CD4-positive, alpha-beta T cell treated with Interleukin-4 for 4 hours (primary cell): ENCODE measurements around the gene PCGF3.
"Not testable (repeated sequence)": the region's sequence is repeated elsewhere in the genome, so short reads cannot be mapped to it uniquely, and the experiment has no call there.

Experiments used
- DNase-seq: peaks from one replicate; pipeline ENCODE4 v3.0.0-alpha.2; 2020

Gene PCGF3

DNA sequence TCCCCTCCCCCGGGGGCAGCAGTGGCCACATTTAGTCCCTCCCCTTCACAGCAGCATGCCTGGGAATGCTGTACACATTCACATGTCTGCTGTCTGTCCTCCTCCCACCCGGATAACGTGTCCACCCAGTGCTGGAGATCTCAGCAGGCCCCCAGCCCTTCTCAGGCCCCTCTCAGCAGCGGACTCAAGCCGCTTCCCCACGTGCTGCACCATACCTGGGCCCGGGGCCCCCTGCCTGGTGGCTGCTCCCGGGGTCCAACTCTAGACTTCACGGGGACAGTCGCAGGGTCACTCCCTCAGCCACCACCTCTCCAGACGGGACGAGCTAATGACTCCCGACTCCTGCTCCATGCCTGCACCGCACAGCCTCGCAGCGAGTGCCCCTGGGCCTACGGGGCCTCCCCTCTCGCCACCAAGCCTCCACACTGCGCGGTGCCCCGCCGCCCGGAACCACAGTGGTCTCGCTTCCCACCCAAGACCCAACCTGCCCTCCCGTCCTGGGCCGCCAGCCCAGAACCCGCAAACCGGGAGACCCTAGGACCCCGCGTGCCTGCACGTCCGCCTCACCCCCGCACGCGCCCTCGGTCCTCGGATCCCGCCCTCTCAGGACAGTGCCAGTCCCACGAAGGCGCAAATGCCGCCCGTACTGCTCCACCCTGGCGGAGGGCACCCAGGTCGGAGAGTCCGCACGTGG is 1.3 kb upstream of the PCGF3 start:
- no peak for DNase-seq

DNA sequence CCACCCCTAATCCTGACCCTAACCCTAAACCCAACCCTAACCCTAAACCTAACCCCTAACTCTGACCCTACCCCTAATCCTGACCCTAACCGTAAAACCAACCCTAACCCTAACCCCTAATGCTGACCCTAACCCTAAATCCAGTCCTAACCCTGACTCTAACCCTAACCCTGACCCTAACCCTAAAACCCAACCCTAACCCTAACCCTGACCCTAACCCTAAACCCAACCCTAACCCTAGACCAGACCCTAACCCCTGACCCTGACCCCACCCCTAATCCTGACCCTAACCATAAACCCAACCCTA is 708 bp upstream of the PCGF3 start:
- DNase-seq: no peak

DNA sequence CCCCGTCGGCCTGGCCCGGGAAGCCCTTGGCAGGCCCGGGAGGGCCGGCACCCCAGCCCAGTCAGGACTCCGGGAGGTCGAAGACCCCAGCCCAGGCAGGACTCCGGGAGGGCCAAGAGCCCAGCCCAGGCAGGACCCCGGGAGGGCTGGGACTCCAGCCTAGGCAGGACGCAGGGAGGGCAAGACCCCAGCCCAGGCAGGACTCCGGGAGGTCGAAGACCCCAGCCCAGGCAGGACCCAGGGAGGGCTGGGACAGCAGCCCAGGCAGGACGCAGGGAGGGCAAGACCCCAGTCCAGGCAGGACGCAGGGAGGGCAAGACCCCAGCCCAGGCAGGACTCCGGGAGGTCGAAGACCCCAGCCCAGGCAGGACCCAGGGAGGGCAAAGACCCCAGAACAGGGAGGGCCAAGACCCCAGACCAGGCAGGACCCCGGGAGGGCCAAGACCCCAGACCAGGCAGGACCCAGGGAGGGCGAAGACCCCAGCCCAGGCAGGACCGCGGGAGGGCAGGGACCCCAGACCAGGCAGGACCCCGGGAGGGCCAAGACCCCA is 526 bp downstream of the PCGF3 start:
- DNase-seq: not testable (repeated sequence)

DNA sequence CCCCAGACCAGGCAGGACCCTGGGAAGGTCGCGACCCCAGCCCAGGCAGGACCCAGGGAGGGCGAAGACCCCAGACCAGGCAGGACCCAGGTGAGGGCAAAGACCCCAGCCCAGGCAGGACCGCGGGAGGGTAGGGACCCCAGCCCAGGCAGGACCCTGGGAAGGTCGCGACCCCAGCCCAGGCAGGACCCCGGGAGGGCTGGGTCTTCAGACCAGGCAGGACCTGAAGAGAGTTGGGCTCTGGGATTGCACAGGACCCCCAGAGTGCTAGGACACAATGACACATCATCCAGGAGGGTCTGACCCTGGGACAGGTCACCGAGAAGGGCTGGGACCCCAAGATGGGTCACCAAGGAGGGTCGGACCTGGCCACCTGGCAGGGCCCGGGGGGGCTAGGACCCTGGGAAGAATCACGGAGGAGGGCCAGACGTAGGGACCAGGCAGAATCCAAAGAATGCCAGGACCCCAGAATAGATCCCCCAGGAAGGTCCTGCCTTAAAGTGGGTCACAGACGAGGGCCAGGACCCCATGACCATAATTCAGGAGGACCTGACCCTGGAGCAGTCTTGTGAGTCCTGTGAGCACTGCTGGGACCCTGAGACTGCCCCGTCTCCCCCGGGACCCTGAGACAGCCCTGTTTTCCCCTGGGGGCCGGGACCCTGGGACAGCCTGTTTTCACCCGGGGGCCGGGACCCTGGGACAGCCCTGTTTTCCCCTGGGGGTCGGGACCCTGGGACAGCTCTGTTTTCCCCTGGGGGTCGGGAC is 1.4 kb downstream of the PCGF3 start:
- no peak for DNase-seq

DNA sequence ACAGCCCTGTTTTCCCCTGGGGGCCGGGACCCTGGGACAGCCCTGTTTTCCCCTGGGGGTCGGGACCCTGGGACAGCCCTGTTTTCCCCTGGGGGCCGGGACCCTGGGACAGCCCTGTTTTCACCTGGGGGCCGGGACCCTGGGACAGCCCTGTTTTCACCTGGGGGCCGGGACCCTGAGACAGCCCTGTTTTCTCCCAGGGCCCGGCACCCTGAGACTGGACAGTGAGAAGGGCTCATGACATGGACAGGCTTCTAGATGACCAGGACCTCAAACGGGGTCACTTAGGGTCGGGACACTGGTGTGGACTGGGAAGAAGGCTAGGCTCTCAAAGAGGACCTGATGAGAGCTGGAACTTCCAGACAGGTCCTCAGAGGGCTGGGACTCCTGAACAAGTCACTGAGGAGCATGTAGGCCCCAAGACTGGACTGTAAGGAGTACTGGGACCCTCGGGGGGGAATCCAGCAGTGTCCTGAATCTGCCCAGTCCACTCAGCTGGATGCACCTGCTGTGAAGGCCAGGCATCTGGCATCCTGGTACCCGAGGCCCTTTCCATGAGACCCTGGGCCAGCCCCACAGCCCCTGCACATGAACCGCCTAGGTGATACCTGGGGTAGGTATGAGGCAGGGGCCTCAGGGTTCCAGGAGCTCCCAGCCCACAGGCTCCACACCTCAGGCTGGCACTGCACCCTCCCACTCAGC is 2.4 kb downstream of the PCGF3 start:
- no peak for DNase-seq

DNA sequence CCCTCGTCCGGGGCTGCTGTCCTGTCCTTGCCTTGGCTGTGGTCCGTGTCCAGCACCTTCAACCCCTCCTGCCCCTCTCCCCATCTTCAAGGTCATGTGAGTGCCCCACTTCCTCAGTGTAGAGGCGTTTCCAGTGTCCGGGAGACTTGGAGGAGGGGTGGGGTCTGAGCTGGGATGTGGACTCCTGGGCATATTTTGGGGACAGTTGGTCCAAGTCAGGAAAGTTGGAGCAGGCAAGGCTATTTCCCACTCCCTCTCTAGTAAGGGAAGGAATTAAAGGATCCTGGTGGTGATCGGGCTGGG is 3.0 kb downstream of the PCGF3 start:
- DNase-seq: no peak

DNA sequence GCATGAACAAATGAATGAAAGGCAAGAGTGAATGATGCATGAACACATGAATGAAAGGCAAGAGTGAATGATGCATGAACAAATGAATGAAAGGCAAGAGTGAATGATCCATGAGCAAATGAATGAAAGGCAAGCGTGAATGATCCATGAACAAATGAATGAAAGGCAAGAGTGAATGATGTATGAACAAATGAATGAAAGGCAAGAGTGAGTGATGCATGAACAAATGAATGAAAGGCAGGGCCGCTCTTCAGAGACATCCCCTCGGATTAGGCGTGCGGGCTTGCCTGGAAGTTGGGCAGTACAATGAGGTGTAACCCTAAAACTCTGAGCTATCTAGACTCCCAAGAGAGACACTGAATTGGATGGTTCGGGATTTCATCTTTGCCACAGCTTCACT is 3.7 kb downstream of the PCGF3 start:
- no peak for DNase-seq

DNA sequence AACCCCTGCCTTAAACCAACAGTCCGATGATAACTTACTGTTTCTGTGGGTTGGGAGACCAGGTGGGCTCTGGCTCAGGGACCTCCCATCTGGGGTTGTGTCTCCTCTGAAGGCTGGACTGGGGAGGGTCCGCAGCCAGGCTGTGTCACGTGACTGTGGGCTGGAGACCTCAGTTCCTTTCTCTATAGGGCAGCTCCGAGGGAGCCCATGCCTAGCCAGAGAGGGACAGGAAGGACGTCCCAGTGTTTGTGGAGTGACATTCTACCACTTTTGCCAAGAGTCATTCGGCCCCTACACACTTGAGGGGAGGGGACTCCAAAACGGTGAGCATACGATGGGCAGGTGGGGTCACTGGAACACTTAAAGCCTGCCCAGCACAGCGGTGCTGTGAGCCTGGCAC is 4.5 kb downstream of the PCGF3 start:
- DNase-seq: no peak

DNA sequence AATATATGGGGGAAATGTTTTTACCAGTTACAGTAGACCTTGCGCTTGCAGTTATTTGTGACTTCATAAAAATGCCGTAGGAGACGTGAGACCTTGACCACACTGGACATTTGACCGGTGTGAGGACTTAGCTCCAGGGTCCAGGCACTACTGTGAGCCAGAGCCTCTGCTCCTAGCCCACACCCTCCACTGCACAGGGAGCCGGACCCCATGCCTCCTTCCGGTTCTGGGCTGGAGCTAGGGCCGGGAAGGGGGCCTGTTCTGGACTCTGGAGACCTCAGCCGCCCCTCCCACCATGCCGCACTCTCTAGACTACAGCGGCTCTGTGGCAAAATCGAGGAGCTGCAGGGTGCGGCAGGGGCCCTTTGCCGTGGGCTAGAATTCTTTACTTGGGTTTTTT is 5.3 kb downstream of the PCGF3 start:
- no peak for DNase-seq

DNA sequence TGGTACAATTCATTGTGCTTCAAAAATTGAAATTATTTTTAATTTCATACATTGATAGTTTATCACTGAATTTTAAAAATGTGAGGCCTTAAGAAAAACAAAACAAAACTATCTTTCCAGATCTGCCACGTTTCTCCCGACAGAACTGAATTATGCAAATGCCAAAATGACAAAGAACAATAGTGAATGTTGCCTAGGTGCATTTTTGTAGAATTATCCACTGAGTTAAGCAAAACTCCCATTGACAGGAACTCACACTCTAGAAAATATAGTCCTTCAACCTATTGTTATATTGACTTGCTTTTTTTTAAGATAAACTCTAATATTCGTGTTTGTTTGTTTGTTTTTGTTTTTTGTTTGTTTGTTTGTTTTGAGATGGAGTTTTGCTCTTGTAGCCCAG is 6.5 kb downstream of the PCGF3 start:
- no peak for DNase-seq

DNA sequence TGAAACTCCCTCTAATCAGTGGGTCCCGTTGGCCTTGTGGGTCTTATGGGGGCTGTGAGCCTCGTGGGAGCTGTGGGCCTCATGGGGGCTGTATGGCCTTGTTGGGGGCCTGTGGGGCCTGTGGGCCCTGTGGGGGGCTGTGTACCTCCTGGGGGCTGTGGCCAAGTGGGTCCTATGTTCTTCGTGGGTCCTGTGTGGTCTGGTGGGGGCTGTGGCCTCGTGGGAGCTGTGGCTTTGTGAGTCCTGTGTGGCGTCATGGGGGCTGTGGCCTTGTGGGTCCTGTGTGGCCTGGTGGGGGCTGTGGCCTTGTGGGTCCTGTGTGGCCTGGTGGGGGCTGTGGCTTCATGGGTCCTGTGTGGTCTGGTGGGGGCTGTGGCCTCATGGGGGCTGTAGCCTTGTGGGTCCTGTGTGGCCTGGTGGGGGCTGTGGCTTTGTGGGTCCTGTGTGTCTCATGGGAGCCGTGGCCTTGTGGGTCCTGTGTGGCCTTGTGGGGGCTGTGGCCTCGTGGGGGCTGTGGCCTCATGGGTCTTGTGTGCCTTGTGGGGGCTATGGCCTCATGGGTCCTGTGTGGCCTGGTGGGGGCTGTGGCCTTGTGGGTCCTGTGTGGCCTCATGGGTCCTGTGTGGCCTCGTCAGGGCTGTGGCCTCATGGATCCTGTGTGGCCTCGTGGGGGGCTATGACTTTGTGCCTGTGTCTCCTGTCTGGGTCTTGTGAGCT is 7.4 kb downstream of the PCGF3 start:
- DNase-seq: no peak

DNA sequence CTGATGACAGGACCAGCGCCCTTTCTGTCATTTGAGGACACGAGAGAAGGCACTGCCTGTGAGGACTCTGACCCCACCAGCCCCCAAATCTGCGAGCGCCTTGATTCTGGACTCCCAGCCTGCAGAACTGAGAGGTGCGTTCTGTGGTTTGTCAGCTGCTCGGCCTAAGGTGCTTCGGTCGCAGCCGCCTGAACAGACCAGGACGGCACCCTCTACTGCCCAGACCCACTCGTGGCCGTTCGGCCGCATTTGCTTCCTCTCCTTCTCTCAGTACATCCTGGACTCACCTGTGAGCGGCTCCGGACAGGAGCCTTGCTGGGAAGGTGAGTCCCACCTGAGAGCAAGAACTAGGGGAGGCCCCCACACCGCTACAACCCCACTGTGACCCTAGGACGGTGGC is 8.5 kb downstream of the PCGF3 start:
- DNase-seq: no peak

DNA sequence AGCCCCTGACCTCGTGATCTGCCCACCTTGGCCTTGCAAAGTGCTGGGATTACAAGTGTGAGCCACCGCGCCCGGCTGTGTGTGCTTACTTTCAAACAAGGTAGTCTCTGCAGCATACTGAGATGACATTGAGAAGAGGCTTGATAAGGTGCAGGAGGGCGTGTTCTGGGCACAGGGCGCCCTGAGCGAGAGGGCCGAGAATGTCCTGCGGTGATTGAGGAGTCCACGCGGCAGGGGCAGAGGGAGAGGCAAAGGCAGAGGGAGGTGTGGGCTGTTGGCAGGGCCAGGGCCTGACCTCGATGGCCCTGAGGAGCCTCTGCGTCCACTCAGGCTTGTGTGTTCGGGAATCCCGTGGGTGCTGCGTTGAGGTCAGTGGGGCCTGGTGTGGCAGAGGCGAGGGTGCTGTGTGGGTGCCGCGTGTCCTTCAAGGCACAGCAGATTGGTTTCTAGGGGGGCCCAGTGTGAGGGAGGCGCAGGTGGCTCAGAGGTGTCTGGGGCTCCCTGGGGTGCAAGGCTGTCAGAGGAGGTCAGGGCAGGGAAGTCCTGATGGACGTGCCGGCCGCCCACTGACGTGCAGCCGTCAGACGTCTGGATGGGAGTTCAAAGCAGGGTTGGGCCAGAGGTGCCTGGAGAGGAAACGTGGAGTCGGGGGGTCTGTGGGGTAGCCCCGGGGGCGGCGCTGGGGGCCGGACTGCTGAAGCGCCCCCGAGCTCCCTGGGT is 12.1 kb downstream of the PCGF3 start:
- no peak for DNase-seq

DNA sequence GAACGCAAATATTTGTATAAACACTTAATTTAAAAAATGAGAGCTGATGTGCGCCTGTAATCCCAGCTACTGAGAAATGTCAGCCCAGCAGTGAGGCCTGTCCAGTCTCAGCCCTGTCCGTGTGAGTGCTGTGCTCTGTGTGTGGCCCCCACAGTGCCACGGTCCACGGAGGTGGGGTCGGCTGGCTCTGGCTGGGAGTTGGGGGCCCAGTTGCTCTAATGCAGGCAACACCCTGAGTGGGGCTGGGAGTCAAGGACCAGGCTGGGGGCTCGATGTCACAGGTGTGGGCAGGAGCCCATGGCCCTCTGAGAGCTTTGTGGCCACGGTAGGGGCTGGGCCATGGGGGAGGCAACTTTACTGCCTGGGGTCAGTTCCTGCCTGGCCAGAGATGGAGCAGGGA is 12.8 kb downstream of the PCGF3 start:
- DNase-seq: no peak

DNA sequence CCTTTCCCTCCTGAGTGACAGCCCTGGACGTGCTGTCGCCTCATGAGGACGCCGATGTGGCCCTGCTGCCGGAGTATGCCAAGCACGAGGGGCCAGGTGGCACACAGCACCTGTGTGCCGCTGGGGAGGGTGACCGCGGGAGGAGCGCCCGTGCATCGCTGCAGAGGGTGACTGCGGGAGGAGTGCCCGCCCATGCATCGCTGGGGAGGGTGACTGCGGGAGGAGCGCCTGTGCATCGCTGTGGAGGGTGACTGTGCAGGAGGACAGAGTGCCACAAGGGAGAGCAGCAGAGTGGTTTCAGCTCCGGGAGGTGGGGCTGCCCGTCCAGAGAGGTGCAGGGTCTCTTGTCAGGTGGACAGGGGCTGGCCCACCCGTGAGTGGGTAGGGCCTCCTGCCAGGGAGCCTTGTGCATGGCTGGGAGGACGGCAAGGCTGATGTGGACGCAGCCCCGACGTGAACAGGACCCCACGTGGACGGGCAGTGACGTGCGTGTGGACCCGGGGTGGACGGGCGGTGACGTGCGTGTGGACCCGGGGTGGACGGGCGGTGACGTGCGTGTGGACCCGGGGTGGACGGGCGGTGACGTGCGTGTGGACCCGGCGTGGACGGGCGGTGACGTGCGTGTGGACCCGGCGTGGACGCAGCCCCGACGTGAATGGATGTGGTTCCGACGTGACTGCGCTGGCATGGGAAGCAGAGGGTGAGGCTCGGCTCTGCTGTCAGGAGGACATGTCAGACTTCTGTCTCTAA is 14.7 kb downstream of the PCGF3 start:
- DNase-seq: no peak

DNA sequence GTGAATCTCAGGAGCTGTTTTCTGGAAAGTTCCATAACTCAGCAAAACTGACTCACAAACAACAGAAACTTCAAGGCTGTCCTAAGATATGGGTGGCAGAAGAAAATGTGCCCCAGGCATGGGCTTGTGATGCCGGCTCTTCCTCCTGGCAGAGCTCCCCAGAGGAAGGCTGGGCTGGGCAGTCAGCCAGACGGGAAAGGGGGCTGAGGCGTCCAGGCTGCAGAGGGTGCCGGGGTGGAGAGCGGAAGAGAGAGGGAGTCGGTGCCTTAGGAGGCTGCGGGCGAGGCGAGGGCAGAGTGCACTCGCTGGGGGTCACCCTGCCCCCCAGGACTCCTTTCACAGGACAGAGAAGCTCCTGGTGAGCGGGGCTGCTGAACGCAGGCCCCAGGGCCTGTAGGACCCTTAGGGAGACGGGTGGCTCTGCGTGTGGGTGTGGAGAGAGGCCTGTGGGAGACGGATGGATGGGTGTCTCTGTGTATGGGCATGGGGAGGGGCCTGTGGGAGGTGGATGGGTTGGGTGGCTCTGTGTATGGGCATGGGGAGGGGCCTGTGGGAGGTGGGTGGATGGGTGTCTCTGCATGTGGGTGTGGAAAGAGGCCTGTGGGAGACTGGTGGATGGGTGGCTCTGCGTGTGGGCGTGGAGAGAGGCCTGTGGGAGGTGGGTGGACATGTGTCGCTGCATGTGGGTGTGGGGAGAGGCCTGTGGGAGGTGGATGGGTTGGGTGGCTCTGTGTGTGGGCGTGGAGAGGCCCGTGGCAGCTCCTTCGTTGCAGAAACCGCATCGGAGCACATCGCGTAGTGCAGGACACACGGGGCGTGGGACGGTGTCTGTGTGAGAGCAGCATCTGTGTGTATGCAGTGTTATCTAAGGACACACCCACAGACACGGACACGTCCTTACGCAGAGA is 15.9 kb downstream of the PCGF3 start:
- no peak for DNase-seq

DNA sequence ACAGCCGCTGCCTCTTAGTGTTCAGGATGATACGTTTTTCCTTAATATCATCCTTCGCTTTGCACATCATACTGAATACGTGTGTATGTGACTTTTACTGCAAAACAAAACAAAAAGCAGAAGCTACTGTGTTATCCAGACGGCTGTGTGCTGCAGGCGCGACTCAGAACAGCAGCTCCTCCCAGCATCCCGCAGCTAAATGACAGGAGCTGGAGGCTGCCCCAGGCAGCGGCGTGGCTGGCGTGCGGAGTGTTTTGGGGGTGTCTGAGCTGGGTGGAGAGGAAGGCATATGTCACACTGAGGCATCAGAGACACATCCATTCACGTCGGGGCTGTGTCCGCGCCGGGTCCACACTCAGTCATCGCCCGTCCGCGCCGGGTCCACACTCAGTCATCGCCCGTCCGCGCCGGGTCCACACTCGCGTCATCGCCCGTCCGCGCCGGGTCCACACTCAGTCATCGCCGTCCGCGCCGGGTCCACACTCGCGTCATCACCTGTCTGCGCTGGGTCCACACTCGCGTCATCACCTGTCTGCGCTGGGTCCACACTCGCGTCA is 16.6 kb downstream of the PCGF3 start:
- DNase-seq: no peak

DNA sequence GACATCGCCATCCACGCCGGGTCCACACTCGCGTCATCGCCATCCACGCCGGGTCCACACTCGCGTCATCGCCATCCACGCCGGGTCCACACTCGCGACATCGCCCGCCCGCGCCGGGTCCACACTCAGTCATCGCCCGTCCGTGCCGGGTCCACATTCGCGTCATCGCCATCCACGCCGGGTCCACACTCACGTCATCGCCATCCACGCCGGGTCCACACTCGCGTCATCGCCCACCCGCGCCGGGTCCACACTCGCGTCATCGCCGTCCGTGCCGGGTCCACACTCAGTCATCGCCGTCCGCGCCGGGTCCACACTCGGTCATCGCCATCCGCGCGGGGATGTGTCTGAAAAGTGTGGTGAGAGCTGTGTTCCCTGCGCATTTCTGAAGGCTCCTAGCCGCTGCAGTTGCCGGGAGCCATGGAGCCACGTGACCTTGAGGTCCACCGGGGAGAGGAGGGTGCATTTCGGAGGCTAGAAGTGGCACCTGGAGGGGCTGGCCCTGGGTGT is 17.3 kb downstream of the PCGF3 start:
- no peak for DNase-seq

DNA sequence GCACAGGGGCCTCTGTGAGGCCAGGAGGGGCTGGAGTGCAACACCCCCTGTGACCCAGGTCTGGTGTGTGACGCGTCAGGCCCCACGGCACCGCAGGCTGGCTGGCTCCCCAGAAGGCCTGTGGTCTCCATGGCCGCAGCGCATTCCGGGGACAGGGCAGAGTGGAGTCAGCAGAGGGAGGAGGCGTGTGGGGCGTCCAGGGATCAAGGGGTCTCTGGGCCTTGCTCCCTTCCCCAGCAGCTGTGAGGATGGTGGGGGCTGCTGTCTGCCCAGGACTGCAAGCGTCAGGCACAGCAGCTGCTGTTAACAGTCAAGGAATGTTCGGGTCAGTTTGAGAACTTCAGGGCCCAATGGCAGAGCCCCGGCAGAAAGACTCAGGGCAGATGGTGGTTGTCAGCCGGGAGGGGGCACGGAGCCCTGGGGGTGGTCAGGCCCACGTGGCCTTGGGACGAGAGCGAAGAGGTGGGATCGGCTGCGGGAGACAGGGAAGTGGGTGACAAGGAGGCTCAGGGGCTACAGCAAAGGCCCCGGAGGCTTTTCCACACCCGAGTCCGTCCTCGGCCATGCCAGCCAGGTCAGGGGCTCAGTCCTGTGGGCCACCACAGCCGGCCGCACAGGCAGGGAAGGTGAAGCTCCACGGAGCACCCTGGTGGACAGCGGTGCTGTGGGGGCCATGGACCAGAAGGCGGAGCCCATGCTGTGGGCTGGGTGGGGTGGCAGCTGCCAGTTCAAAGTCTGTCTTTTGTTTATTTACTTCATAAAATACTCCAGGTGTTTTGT is 18.3 kb downstream of the PCGF3 start:
- no peak for DNase-seq
